Parathyroid adenoma (tissue), 2 donors: Measurements from ENCODE around the gene LGSN.
"Not testable (repeated sequence)": the region's sequence is repeated elsewhere in the genome, so short reads cannot be mapped to it uniquely, and the experiment has no call there.

Experiments
- H2AFZ ChIP-seq: fragments of 300-600 bp; sonication (generic); one replicate; pipeline ENCODE4 v1.7.0; 2017; ENCODE audit warnings: antibody characterized with exemption, mild to moderate bottlenecking
- H3K27ac ChIP-seq: fragments of 300-600 bp; sonication (generic); one replicate; pipeline ENCODE4 v1.7.0; 2017
- H3K27me3 ChIP-seq: fragments of 300-600 bp; sonication (generic); one replicate; pipeline ENCODE4 v1.7.0; 2017; ENCODE audit warnings: low read length; ENCODE audit not compliant: control insufficient read depth, insufficient read depth
- H3K36me3 ChIP-seq: fragments of 300-600 bp; sonication (generic); one replicate; pipeline ENCODE4 v1.7.0; 2017; ENCODE audit warnings: low read length; ENCODE audit not compliant: control insufficient read depth, insufficient read depth
- H3K4me1 ChIP-seq: fragments of 300-600 bp; sonication (generic); one replicate; pipeline ENCODE4 v1.7.0; 2017; ENCODE audit warnings: control low read depth
- H3K4me2 ChIP-seq: fragments of 300-600 bp; sonication (generic); one replicate; pipeline ENCODE4 v1.7.0; 2017; ENCODE audit warnings: low read length
- H3K4me3 ChIP-seq: fragments of 300-600 bp; sonication (generic); one replicate; pipeline ENCODE4 v1.7.0; 2017; ENCODE audit warnings: low read depth, low read length
- H3K79me2 ChIP-seq: fragments of 300-600 bp; sonication (generic); one replicate; pipeline ENCODE4 v1.7.0; 2017; ENCODE audit warnings: control low read depth
- H3K9ac ChIP-seq: fragments of 300-600 bp; sonication (generic); one replicate; pipeline ENCODE4 v1.7.0; 2017; ENCODE audit warnings: mild to moderate bottlenecking
- H3K9me3 ChIP-seq: fragments of 300-600 bp; sonication (generic); one replicate; pipeline ENCODE4 v1.7.0; 2017; ENCODE audit warnings: low read length; ENCODE audit not compliant: control insufficient read depth
- TF ChIP-seq, protein P1 (sequence below): fragments of 300-600 bp; sonication (generic); IDR thresholded peaks from one replicate; pipeline ENCODE4 v1.7.0; 2017; ENCODE audit warnings: antibody characterized with exemption, mild to moderate bottlenecking
- donor health status: primary hyperparathyroidism.

Gene LGSN

DNA sequence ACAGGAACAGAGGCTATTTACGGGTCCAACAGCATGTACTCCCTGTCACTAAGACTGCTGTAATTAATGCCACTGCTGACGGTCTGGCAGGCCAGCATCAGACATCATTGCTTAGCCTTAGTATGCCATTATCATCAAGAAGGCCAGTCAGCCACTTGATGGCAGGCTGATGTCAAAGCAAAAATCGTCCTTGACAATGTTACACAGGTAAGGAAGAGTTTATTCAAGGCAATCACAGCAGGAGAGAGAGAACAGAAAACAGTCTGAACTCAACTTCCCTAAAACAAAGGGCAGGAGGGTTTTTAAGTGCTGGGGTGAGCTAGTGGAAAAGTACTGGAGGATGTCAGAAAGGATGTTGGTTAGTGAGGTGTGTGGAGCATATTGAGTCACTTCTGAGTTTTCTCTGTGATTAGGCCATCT lies 83.4 kb downstream of the LGSN start:
- no peaks in the 10 kb centered on the region for H3K36me3 ChIP-seq
- H3K27ac ChIP-seq, result no peak overlapping the region
- no peaks in the 10 kb centered on the region for H3K9me3 ChIP-seq
- no peak overlapping the region for H3K9ac ChIP-seq
- TF ChIP-seq, protein P1, sequence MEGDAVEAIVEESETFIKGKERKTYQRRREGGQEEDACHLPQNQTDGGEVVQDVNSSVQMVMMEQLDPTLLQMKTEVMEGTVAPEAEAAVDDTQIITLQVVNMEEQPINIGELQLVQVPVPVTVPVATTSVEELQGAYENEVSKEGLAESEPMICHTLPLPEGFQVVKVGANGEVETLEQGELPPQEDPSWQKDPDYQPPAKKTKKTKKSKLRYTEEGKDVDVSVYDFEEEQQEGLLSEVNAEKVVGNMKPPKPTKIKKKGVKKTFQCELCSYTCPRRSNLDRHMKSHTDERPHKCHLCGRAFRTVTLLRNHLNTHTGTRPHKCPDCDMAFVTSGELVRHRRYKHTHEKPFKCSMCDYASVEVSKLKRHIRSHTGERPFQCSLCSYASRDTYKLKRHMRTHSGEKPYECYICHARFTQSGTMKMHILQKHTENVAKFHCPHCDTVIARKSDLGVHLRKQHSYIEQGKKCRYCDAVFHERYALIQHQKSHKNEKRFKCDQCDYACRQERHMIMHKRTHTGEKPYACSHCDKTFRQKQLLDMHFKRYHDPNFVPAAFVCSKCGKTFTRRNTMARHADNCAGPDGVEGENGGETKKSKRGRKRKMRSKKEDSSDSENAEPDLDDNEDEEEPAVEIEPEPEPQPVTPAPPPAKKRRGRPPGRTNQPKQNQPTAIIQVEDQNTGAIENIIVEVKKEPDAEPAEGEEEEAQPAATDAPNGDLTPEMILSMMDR, result no peak
- H3K4me1 ChIP-seq, result no peaks in the 10 kb centered on the region
- H3K4me2 ChIP-seq, result no peak overlapping the region
- H2AFZ ChIP-seq, result no peak overlapping the region
- H3K79me2 ChIP-seq, result no peaks in the 10 kb centered on the region
- H3K4me3 ChIP-seq, result no peak overlapping the region
- no peaks in the 10 kb centered on the region for H3K27me3 ChIP-seq

GRCh38 chr6:63230511-63230910 lies 89.3 kb downstream of the LGSN start:
- H3K4me1 ChIP-seq, H2AFZ ChIP-seq, H3K27me3 ChIP-seq, H3K4me2 ChIP-seq, H3K79me2 ChIP-seq, H3K9ac ChIP-seq, H3K27ac ChIP-seq, H3K36me3 ChIP-seq, H3K9me3 ChIP-seq, H3K4me3 ChIP-seq: not testable (repeated sequence)

- not testable (repeated sequence) for H3K9me3 ChIP-seq, H3K27ac ChIP-seq, H3K4me1 ChIP-seq, H3K4me3 ChIP-seq, H3K36me3 ChIP-seq, H3K27me3 ChIP-seq, H3K79me2 ChIP-seq, H2AFZ ChIP-seq, H3K9ac ChIP-seq, H3K4me2 ChIP-seq
These were observed 89.8 kb downstream of the LGSN start for GRCh38 chr6:63230027-63230426.

GRCh38 chr6:63227928-63228894 lies 91.6 kb downstream of the LGSN start:
- H3K4me3 ChIP-seq, H3K9ac ChIP-seq, H3K4me2 ChIP-seq, H3K9me3 ChIP-seq, H3K4me1 ChIP-seq, H3K36me3 ChIP-seq, H2AFZ ChIP-seq, H3K27me3 ChIP-seq, H3K27ac ChIP-seq, H3K79me2 ChIP-seq: not testable (repeated sequence)

DNA sequence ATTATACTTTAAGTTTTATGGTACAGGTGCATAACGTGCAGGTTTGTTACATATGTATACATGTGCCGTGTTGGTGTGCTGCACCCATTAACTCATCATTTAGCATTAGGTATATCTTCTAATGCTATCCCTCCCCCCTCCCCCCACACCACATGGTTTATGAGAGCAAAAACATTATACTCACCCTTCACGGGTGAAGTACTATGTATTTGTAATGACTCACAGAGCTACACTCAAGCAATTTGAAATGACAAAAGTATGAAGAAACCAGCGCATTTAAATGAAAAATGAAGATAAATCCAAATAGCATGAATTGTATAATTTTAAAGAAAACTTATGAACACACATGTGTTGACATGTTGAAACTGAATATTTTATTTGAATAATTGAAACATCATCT lies 93.8 kb downstream of the LGSN start:
- H3K27ac ChIP-seq, H3K27me3 ChIP-seq, H3K9me3 ChIP-seq, H3K4me2 ChIP-seq, H3K9ac ChIP-seq, H3K4me3 ChIP-seq, H2AFZ ChIP-seq, H3K4me1 ChIP-seq, H3K79me2 ChIP-seq, H3K36me3 ChIP-seq: not testable (repeated sequence)
